ENCODE measurements around the gene TPK1.
"Not testable (repeated sequence)": the region's sequence is repeated elsewhere in the genome, so short reads cannot be mapped to it uniquely, and the experiment has no call there.

GRCh38 chr7:144418931-144419330 is 416.9 kb downstream of the TPK1 start:
- TF ChIP-seq, protein P1, sequence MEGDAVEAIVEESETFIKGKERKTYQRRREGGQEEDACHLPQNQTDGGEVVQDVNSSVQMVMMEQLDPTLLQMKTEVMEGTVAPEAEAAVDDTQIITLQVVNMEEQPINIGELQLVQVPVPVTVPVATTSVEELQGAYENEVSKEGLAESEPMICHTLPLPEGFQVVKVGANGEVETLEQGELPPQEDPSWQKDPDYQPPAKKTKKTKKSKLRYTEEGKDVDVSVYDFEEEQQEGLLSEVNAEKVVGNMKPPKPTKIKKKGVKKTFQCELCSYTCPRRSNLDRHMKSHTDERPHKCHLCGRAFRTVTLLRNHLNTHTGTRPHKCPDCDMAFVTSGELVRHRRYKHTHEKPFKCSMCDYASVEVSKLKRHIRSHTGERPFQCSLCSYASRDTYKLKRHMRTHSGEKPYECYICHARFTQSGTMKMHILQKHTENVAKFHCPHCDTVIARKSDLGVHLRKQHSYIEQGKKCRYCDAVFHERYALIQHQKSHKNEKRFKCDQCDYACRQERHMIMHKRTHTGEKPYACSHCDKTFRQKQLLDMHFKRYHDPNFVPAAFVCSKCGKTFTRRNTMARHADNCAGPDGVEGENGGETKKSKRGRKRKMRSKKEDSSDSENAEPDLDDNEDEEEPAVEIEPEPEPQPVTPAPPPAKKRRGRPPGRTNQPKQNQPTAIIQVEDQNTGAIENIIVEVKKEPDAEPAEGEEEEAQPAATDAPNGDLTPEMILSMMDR (IDR thresholded peaks at IDR 0.05): not testable (repeated sequence)
- not testable (repeated sequence) for TF ChIP-seq POLR2A (IDR thresholded peaks at IDR 0.05)
